H1 (cell line): ENCODE results near the gene LRPAP1. TPM values are rescaled to one million over a fixed set of nuclear protein-coding genes. Genes with fewer than 3 reads are reported as not detected.
A peak's percentile ranks its signal among the peaks of the same experiment; 100 is the strongest.

Experiments used
- CTCF ChIA-PET: fragments of 300-600 bp; sonication (Branson Sonifier 250); formaldehyde crosslinking; loops from one replicate; lab custom pipeline; 2021; ENCODE audit not compliant: partially characterized antibody; lab: Charles Lee
- POLR2A ChIA-PET: fragments of 300-600 bp; sonication (Branson Sonifier 250); formaldehyde crosslinking; loops from one replicate; lab custom pipeline; 2021; ENCODE audit warnings: inconsistent platforms; ENCODE audit not compliant: partially characterized antibody; lab: Charles Lee
- DNase-seq, 2 experiments: peaks; one replicate each; pipeline versions ENCODE4 v3.0.0 to v3.0.0-alpha.2; 2010 to 2022; ENCODE audit warnings: low spot score in 2 of 2, low read depth in 1 of 2, mixed read lengths in 1 of 2
- FAIRE-seq: peaks from 2 replicates; lab custom pipeline; 2011; peaks lifted over from hg19 to GRCh38; lab: Jason Lieb, UNC
- H2AFZ ChIP-seq: 2 replicates; pipeline ENCODE4 v1.8.1; 2012; ENCODE audit warnings: low read length, inconsistent platforms
- H2AK5ac ChIP-seq: 2 replicates; pipeline ENCODE4 v1.6.1; 2013; ENCODE audit warnings: low read depth, low read length
- H2BK120ac ChIP-seq: replicated peaks from 2 replicates; pipeline ENCODE3; 2013; ENCODE audit warnings: low read depth, low read length, inconsistent platforms
- H2BK12ac ChIP-seq: 2 replicates; pipeline ENCODE4 v1.6.1; 2013; ENCODE audit warnings: low read depth, low read length
- H2BK15ac ChIP-seq: 2 replicates; pipeline ENCODE4 v1.6.1; 2013; ENCODE audit warnings: low read length
- H2BK20ac ChIP-seq: 2 replicates; pipeline ENCODE4 v1.6.1; 2013; ENCODE audit warnings: low read length
- H2BK5ac ChIP-seq: 2 replicates; pipeline ENCODE4 v1.6.1; 2013; ENCODE audit warnings: low read depth, low read length
- H3K14ac ChIP-seq: 2 replicates; pipeline ENCODE4 v1.6.1; 2013; ENCODE audit warnings: inconsistent platforms; ENCODE audit not compliant: insufficient read length
- H3K18ac ChIP-seq: 2 replicates; pipeline ENCODE4 v1.6.1; 2013; ENCODE audit warnings: low read length; ENCODE audit errors: extremely low read depth
- H3K23ac ChIP-seq: 2 replicates; pipeline ENCODE4 v1.6.1; 2013; ENCODE audit warnings: inconsistent platforms; ENCODE audit not compliant: insufficient read length
- H3K23me2 ChIP-seq: 2 replicates; pipeline ENCODE4 v1.6.1; 2013; ENCODE audit warnings: low read depth, low read length
- H3K27ac ChIP-seq: 2 replicates; pipeline ENCODE4 v1.6.1; 2011; ENCODE audit warnings: low read depth, low read length, inconsistent platforms
- H3K27me3 ChIP-seq, 4 experiments: replicated peaks in 1 of 4; 1 replicate in 1 of 4; 2 replicates in 3 of 4; pipeline versions ENCODE4 v1.6.1 to v1.8.1; 2011 to 2013; ENCODE audit warnings: low read length in 3 of 4, mild to moderate bottlenecking in 3 of 4, inconsistent platforms in 2 of 4, mixed read lengths in 2 of 4, moderate library complexity in 1 of 4; ENCODE audit not compliant: control insufficient read depth in 3 of 4, insufficient read depth in 3 of 4; ENCODE audit errors: extremely low read depth in 1 of 4
- H3K36me3 ChIP-seq, 4 experiments: 2 replicates each; pipeline versions ENCODE4 v1.6.1 to v1.8.1; 2011 to 2013; ENCODE audit warnings: mild to moderate bottlenecking in 4 of 4, low read length in 3 of 4, moderate library complexity in 2 of 4, control low read depth in 1 of 4, inconsistent platforms in 1 of 4; ENCODE audit not compliant: insufficient read depth in 4 of 4, control insufficient read depth in 2 of 4
- H3K4ac ChIP-seq: replicated peaks from 2 replicates; pipeline ENCODE3; 2013; ENCODE audit warnings: low read length, low read depth, mixed read lengths, inconsistent platforms; ENCODE audit not compliant: insufficient read length
- H3K4me1 ChIP-seq, 4 experiments: replicated peaks in 1 of 4; 1 replicate in 1 of 4; 2 replicates in 3 of 4; pipeline versions ENCODE4 v1.6.1 to v1.8.1; 2011 to 2013; ENCODE audit warnings: low read length in 3 of 4, inconsistent platforms in 2 of 4, mixed read lengths in 1 of 4; ENCODE audit not compliant: insufficient read depth in 4 of 4, control insufficient read depth in 3 of 4
- H3K4me2 ChIP-seq, 2 experiments: 2 replicates each; pipeline versions ENCODE4 v1.6.1 to v1.8.1; 2011 to 2013; ENCODE audit warnings: low read depth in 2 of 2, low read length in 2 of 2, control low read depth in 1 of 2, inconsistent platforms in 1 of 2, mild to moderate bottlenecking in 1 of 2; ENCODE audit not compliant: insufficient read depth in 1 of 2
- H3K4me3 ChIP-seq, 4 experiments: fragments of 200-600, 300-600 bp in 1 of 4; sonication (generic), shearing (Covaris generic), sonication (Bioruptor Twin) in 1 of 4; 2 replicates each; pipeline versions ENCODE4 v1.5.1 to v1.8.1; 2011 to 2016; ENCODE audit warnings: low read length in 4 of 4, low read depth in 3 of 4, control low read depth in 2 of 4, inconsistent platforms in 2 of 4, mild to moderate bottlenecking in 2 of 4, mixed read lengths in 1 of 4, moderate library complexity in 1 of 4; ENCODE audit not compliant: insufficient read depth in 2 of 4; ENCODE audit errors: extremely low read depth in 1 of 4
- H3K56ac ChIP-seq: replicated peaks from 2 replicates; pipeline ENCODE3; 2013; ENCODE audit warnings: low read depth, mild to moderate bottlenecking, mixed read lengths, low read length, inconsistent platforms; ENCODE audit not compliant: insufficient read length
- H3K79me1 ChIP-seq: 2 replicates; pipeline ENCODE4 v1.6.1; 2013; ENCODE audit warnings: low read depth, low read length, control low read depth
- H3K79me2 ChIP-seq, 2 experiments: 2 replicates each; pipeline versions ENCODE4 v1.6.1 to v1.8.1; 2012 to 2013; ENCODE audit warnings: low read length in 2 of 2, mild to moderate bottlenecking in 2 of 2, inconsistent platforms in 1 of 2; ENCODE audit not compliant: insufficient read depth in 2 of 2, control insufficient read depth in 1 of 2
- H3K9ac ChIP-seq, 4 experiments: replicated peaks in 1 of 4; 1 replicate in 1 of 4; 2 replicates in 3 of 4; pipeline versions ENCODE4 v1.6.1 to v1.8.1; 2011 to 2013; ENCODE audit warnings: low read depth in 3 of 4, low read length in 3 of 4, control low read depth in 2 of 4, mild to moderate bottlenecking in 2 of 4, moderate library complexity in 2 of 4, inconsistent platforms in 1 of 4; ENCODE audit errors: extremely low read depth in 1 of 4
- H3K9me3 ChIP-seq, 2 experiments: 2 replicates each; pipeline versions ENCODE4 v1.6.1 to v1.8.1; 2012 to 2013; ENCODE audit warnings: mild to moderate bottlenecking in 2 of 2, moderate library complexity in 2 of 2, control low read depth in 1 of 2, inconsistent platforms in 1 of 2, low read depth in 1 of 2, low read length in 1 of 2, mixed read lengths in 1 of 2; ENCODE audit not compliant: insufficient read depth in 2 of 2
- H4K20me1 ChIP-seq, 2 experiments: replicated peaks in 1 of 2; 2 replicates each; pipeline versions ENCODE3 to v1.8.1; 2011 to 2013; ENCODE audit warnings: inconsistent platforms in 2 of 2, low read length in 2 of 2, mild to moderate bottlenecking in 1 of 2; ENCODE audit not compliant: insufficient read depth in 2 of 2, control insufficient read depth in 1 of 2
- H4K5ac ChIP-seq: 2 replicates; pipeline ENCODE4 v1.6.1; 2013; ENCODE audit warnings: low read length, low read depth, mixed read lengths, inconsistent platforms; ENCODE audit not compliant: insufficient read length
- H4K8ac ChIP-seq: 2 replicates; pipeline ENCODE4 v1.8.0; 2013; ENCODE audit warnings: mild to moderate bottlenecking, moderate library complexity, low read length, inconsistent platforms; ENCODE audit not compliant: insufficient read depth; ENCODE audit errors: extremely low read depth
- H4K91ac ChIP-seq: replicated peaks from 2 replicates; pipeline ENCODE3; 2013; ENCODE audit warnings: low read length, mixed read lengths, inconsistent platforms; ENCODE audit not compliant: insufficient read length
- GTF2F1 ChIP-seq: IDR thresholded peaks from 2 replicates; pipeline ENCODE4 v1.6.1; 2012; ENCODE audit warnings: low read depth, low read length, improper control_type of control experiment, borderline replicate concordance
- MAFK ChIP-seq: IDR thresholded peaks from 2 replicates; pipeline ENCODE4 v1.6.1; 2012; ENCODE audit warnings: low read depth, mild to moderate bottlenecking, improper control_type of control experiment, low read length
- NRF1 ChIP-seq: IDR thresholded peaks from 2 replicates; pipeline ENCODE4 v1.6.1; 2011; ENCODE audit warnings: mild to moderate bottlenecking, low read depth, low read length, improper control_type of control experiment
- RAD21 ChIP-seq, 2 experiments: IDR thresholded peaks in 1 of 2; conservative IDR thresholded peaks in 1 of 2; 2 replicates each; pipeline ENCODE4 v1.6.1; 2011; ENCODE audit warnings: low read depth in 2 of 2, low read length in 2 of 2, improper control_type of control experiment in 1 of 2, inconsistent platforms in 1 of 2, mild to moderate bottlenecking in 1 of 2, moderate library complexity in 1 of 2
- RBBP5 ChIP-seq: IDR thresholded peaks from 2 replicates; pipeline ENCODE4 v1.7.1; 2012; ENCODE audit warnings: low read depth, mild to moderate bottlenecking, inconsistent platforms, low read length, moderate library complexity, borderline replicate concordance
- RFX5 ChIP-seq: IDR thresholded peaks from 2 replicates; pipeline ENCODE4 v1.6.1; 2011; ENCODE audit warnings: low read depth, low read length, improper control_type of control experiment, borderline replicate concordance
- SAP30 ChIP-seq: fragments of 300-600 bp; sonication (generic); IDR thresholded peaks from 2 replicates; pipeline ENCODE4 v1.7.1; 2012; ENCODE audit warnings: low read length, moderate library complexity, mild to moderate bottlenecking, inconsistent platforms; ENCODE audit not compliant: insufficient read depth, insufficient replicate concordance
- SUZ12 ChIP-seq: fragments of 200-600 bp; sonication (generic); IDR thresholded peaks from 2 replicates; pipeline ENCODE4 v1.6.1; 2012; ENCODE audit warnings: mild to moderate bottlenecking, inconsistent platforms, low read length, moderate library complexity, mixed read lengths
- ZNF274 ChIP-seq: IDR thresholded peaks from 2 replicates; pipeline ENCODE4 v1.7.0; 2012; ENCODE audit warnings: low read length, borderline replicate concordance; ENCODE audit errors: extremely low read depth
- WGBS, 2 experiments: shearing (Covaris generic) in 1 of 2; methylation state at CpG; one replicate each; pipeline versions ENCODE4 v1.1.6 to v1.1.7; 2013 to 2015; ENCODE audit warnings: low lambda C conversion rate in 2 of 2, mixed read lengths in 2 of 2, inconsistent platforms in 1 of 2, low coverage in 1 of 2, missing lambda C conversion rate in 1 of 2; ENCODE audit not compliant: insufficient replicate concordance in 2 of 2, insufficient coverage in 1 of 2, insufficient read length in 1 of 2; ENCODE audit errors: extremely low coverage in 1 of 2, missing lambda C conversion rate in 1 of 2; 5-methylcytosine and 5-hydroxymethylcytosine counted together
- polyA plus RNA-seq, 7 experiments: library from polyadenylated mRNA; depleted of rRNA in 3 of 7; stranded (reverse) in 5 of 7; unstranded in 2 of 7; fragments of >200 nt in 5 of 7; fragments of 200-250 nt in 2 of 7; gene quantifications; 1 replicate in 5 of 7; 2 replicates in 1 of 7; 4 replicates in 1 of 7; pipeline versions ENCODE4 v1.2.1 to v1.2.3, GENCODE V29; 2011 to 2013; ENCODE audit warnings: missing spikeins in 2 of 7, mixed read lengths in 2 of 7
- total RNA-seq: library from RNA; stranded (reverse); fragmentation: NEBNext Ultra II Directional; extraction: Animal tissue kit (Norgen Biotek cat#: 25700); gene quantifications from 2 replicates; pipeline ENCODE4 v1.2.1, GENCODE V29; 2021
- TF ChIP-seq, protein P1 (sequence below): IDR thresholded peaks from 2 replicates; pipeline ENCODE4 v1.6.1; 2011; ENCODE audit warnings: low read length, improper control_type of control experiment

The LRPAP1 gene
- total and polyA plus RNA-seq, 2 of the 8 experiments (the other 6 are each of a cell fraction or from before 2014, with no cell fraction given), result 31.1 to 101 TPM

DNA sequence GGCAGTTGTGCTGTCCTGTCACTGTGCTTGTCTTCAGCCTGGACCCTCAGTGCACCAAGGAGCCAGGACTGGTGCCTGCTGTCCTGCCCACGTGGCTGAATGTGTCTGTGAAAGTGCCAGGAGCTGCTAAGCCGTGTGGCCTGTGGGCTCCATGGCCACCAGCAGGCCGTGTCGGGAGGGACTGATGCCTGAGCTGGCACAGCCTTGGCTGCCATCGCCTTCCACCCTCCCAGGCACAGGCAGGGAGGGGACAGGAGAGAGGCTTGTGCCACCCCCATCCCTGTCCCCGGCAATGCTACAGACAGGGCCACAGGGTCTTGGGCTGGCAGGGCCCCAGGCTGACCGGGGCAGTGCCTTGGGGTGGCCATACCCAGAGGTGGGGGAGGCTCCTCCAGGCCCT is 44.4 kb downstream of the LRPAP1 start:
- no peaks in the 10 kb centered on the region for H3K79me1 ChIP-seq
- peaks cover 0 to 15% of the 10 kb centered on the region in 2 experiments for H4K20me1 ChIP-seq
- DNase-seq (no peak), FAIRE-seq (no peak)
- no peak overlapping the region for H3K27ac ChIP-seq
- no peak overlapping the region for H3K14ac ChIP-seq
- no peak overlapping the region for H3K9ac ChIP-seq
- ChIA-PET CTCF (interaction anchor here (0.9 to 5.8 kb wide), 4 partner anchors 10 to 284 kb away, joined by 3 to 32 read pairs (median 3); no protein-coding TSS in a partner anchor), POLR2A (interaction anchor here (1.9 kb wide), 1 partner anchor 8 kb away, joined by 6 read pairs; no protein-coding TSS in a partner anchor)
- no peak overlapping the region for H3K56ac ChIP-seq
- H3K36me3 ChIP-seq, result no peaks in the 10 kb centered on the region
- 0 out of 2 replicates have a peak overlapping the region, but pooled peaks have one; percentile 14 for H4K8ac ChIP-seq
- no peak overlapping the region for H2BK120ac ChIP-seq
- no peak overlapping the region for H4K5ac ChIP-seq
- no peak overlapping the region for H3K18ac ChIP-seq
- no peak overlapping the region for H3K4me3 ChIP-seq
- TF ChIP-seq SAP30, result no peak
- TF ChIP-seq MAFK, result no peak
- TF ChIP-seq RBBP5, result no peak
- no peak for TF ChIP-seq GTF2F1
- no peak for TF ChIP-seq RFX5
- TF ChIP-seq, protein P1, sequence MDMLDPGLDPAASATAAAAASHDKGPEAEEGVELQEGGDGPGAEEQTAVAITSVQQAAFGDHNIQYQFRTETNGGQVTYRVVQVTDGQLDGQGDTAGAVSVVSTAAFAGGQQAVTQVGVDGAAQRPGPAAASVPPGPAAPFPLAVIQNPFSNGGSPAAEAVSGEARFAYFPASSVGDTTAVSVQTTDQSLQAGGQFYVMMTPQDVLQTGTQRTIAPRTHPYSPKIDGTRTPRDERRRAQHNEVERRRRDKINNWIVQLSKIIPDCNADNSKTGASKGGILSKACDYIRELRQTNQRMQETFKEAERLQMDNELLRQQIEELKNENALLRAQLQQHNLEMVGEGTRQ, result no peak
- TF ChIP-seq ZNF274, result no peak
- TF ChIP-seq NRF1, result no peak
- TF ChIP-seq SUZ12, result no peak
- no peak for TF ChIP-seq RAD21 (IDR thresholded peaks at IDR 0.05 in 1 of 2, conservative IDR thresholded peaks at IDR 0.05 in 1 of 2; ENCODE audit: low read depth in 2 of 2, low read length in 2 of 2)
- no peaks in the 10 kb centered on the region; the same call in 1 of the 2 replicates for H3K23me2 ChIP-seq
- peaks cover 36 to 92% (median 84%) of the 10 kb centered on the region in 4 experiments for H3K27me3 ChIP-seq
- no peak overlapping the region for H2BK20ac ChIP-seq
- no peak overlapping the region for H4K91ac ChIP-seq
- H2BK12ac ChIP-seq, result peak overlapping the region; percentile 44; the same call in 1 of the 2 replicates
- H2BK15ac ChIP-seq, result 0 out of 2 replicates have a peak overlapping the region, but pooled peaks have one; percentile 8
- H3K4me2 ChIP-seq, result no peak overlapping the region
- WGBS, 2 experiments, result 65% methylated on average over 2 of the region's 7 CpGs; no CpG with 5 or more reads in 1 of the 2 experiments
- 0 out of 2 replicates have a peak overlapping the region, but pooled peaks have one; percentile 39 for H2AK5ac ChIP-seq
- no peak overlapping the region for H2AFZ ChIP-seq
- no peak overlapping the region for H3K23ac ChIP-seq
- no peak overlapping the region for H2BK5ac ChIP-seq
- H3K4me1 ChIP-seq, result peaks cover 0 to 26% (median 17%) of the 10 kb centered on the region in 4 experiments; a peak in 6 of 7 replicates
- H3K9me3 ChIP-seq, result no peaks in the 10 kb centered on the region
- no peaks in the 10 kb centered on the region for H3K79me2 ChIP-seq
- H3K4ac ChIP-seq, result no peak overlapping the region
